WERI-Rb-1 (cell line): ENCODE data around the gene POLR1G.

Experiments
- DNase-seq: peaks from one replicate; pipeline ENCODE4 v3.0.0-alpha.2; 2020
- H3K27ac ChIP-seq: fragments of 250-450 bp; sonication (Bioruptor Pico); 2 replicates; pipeline ENCODE4 v1.5.1; 2020; ENCODE audit warnings: mild to moderate bottlenecking, moderate library complexity
- H3K27me3 ChIP-seq: fragments of 250-450 bp; sonication (Bioruptor Pico); 2 replicates; pipeline ENCODE4 v1.5.1; 2021; ENCODE audit warnings: mild to moderate bottlenecking, low read depth, moderate library complexity; ENCODE audit not compliant: insufficient read depth, severe bottlenecking
- H3K36me3 ChIP-seq: fragments of 250-450 bp; sonication (Bioruptor Pico); 2 replicates; pipeline ENCODE4 v1.5.1; 2020; ENCODE audit warnings: mild to moderate bottlenecking, moderate library complexity
- H3K4me3 ChIP-seq: 2 replicates; pipeline ENCODE4 v1.5.1; 2011; ENCODE audit warnings: low read depth, mild to moderate bottlenecking, control low read depth, low read length
- H3K9me3 ChIP-seq: fragments of 250-450 bp; sonication (Bioruptor Pico); 2 replicates; pipeline ENCODE4 v1.5.1; 2021; ENCODE audit warnings: mild to moderate bottlenecking, moderate library complexity; ENCODE audit not compliant: severe bottlenecking
- TF ChIP-seq, protein P1 (sequence below): IDR thresholded peaks from 2 replicates; pipeline ENCODE4 v1.5.1; 2011; ENCODE audit warnings: low read depth, mild to moderate bottlenecking, control low read depth, inconsistent platforms, low read length

Gene POLR1G

GRCh38 chr19:45457776-45458175, 51.3 kb downstream of the POLR1G start:
- H3K27me3 ChIP-seq: no peaks in the 10 kb centered on the region
- no peak for DNase-seq
- TF ChIP-seq, protein P1, sequence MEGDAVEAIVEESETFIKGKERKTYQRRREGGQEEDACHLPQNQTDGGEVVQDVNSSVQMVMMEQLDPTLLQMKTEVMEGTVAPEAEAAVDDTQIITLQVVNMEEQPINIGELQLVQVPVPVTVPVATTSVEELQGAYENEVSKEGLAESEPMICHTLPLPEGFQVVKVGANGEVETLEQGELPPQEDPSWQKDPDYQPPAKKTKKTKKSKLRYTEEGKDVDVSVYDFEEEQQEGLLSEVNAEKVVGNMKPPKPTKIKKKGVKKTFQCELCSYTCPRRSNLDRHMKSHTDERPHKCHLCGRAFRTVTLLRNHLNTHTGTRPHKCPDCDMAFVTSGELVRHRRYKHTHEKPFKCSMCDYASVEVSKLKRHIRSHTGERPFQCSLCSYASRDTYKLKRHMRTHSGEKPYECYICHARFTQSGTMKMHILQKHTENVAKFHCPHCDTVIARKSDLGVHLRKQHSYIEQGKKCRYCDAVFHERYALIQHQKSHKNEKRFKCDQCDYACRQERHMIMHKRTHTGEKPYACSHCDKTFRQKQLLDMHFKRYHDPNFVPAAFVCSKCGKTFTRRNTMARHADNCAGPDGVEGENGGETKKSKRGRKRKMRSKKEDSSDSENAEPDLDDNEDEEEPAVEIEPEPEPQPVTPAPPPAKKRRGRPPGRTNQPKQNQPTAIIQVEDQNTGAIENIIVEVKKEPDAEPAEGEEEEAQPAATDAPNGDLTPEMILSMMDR: no peak
- H3K4me3 ChIP-seq: no peak overlapping the region
- no peaks in the 10 kb centered on the region for H3K36me3 ChIP-seq
- H3K9me3 ChIP-seq: no peaks in the 10 kb centered on the region
- H3K27ac ChIP-seq: no peak overlapping the region
